T follicular helper cell (primary cell): ENCODE results near the gene SNRPA.
"Not testable (repeated sequence)": the region's sequence is repeated elsewhere in the genome, so short reads cannot be mapped to it uniquely, and the experiment has no call there.

Experiments used
- DNase-seq: peaks from one replicate; pipeline ENCODE4 v3.0.0-alpha.2; 2020; ENCODE audit warnings: low read depth

The SNRPA gene

DNA sequence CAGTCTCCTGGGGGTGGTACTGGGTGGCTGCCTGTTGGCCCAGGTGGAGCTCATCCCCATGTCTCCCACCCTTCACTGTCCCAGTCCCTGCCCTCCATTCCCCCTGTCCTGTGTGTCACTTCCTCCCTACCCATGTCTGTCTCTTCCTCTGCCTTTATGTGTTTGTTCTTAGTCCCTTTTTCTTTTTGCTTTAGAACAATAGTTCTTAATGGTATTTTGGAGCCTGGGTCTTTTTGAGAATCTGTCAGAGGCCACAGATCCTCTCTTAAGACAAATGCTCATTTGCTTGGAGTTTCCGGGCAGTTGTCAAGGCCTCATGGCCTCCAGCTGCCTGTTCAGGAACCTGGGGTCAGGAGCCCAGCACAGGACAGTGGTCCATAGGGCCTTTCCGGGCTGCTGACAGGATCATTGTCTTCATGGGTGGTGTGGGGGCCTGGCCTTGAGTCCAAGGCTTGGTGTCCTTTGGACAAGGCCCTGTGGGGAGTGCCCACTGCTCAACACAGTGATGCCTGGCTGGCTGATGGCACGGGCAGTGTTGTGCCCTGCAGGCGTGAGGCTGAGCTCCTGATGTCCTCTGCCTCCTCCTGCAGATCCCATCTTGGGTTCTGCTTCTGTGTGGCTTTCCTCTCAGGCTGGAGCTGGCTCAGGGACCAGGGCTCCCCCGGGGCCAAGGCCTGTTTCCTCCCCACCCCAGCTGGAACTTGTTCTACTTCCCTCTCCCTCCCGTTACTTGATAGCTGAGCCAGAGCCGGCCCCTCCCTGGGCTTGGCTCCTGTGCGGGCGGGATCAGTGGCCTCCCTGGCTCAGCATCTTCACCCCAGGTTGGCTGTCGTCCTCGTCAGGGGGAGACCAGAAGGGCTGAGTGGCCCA, 51.5 kb downstream of the SNRPA start:
- no peak for DNase-seq

DNA sequence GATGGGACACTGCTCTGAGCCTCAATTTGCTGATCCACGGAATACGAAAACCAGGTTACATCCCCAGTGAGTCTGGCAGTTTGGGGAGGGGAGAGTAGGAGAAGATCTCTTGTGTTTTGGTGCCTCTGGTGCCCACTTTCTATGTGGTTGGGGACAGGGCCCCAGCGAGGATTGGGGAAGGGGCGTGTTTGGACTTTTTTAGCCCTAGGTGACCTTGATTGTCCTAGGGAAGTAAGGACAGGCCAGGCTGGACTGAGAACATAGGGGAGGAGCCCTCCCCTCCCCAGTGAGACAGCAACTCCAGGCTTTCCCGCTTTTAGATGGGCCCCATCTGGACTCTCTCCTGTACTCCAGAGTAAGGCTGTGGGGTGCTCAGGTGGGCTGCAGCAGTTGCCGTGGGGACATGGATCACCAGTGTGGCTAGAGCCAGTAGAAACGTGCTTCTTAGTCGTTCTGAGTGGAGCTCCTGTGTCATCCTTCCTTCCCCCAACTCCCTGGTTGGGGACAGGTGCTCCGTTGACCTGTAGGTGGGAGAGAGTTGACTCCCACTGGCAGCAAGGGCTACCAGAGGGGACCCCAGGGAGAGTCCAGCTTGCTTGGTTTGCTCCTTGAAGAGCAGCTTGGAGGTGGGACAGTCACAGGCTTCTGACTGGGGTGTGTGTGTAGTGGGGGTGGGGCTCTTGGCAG, 52.3 kb downstream of the SNRPA start:
- DNase-seq: no peak

DNA sequence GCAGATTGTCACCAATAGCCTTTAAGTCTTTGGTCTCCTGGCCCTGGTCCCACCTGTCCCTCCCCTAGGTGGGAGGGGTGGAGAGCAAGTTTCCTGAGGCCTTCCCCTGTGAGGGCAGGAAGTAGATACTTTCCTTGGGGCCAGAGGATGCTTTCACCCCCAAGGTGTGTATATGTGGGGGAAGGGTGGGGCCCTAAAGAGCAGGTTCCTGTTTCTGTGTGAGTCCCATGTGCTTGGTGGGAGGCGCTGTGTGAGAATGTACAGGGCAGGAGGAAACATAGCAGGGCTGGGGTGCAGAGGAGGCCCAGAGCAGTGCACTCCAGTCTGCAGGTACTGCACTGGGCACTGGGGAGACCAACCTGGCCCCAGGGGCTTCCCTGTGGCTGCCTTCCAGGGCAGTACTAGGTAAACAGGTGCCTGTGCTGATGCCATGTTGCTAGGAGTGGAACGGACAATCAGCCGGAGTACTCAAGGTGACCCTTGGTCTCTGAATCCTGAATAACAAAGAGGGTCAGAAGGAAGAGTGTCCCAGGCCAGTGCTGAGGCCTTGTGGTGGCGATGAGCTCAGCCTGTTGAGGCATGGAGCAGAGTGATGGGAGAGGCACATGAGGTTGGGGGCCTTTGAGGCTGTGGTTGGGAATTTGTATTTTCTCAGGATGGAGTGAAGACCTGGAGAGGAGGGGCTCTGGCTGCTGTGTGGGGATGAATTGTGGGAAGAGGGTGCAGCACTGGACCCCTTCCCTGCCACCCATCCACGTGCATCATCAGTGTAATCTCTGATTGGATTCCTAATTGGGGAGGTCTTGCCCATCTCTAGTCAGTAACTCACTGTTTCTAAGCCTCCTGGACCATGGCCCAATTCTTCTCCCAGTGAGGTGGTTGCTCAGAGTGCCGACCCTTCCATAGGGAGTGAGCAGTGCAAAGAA, 53.1 kb downstream of the SNRPA start:
- peak; percentile 48 for DNase-seq

DNA sequence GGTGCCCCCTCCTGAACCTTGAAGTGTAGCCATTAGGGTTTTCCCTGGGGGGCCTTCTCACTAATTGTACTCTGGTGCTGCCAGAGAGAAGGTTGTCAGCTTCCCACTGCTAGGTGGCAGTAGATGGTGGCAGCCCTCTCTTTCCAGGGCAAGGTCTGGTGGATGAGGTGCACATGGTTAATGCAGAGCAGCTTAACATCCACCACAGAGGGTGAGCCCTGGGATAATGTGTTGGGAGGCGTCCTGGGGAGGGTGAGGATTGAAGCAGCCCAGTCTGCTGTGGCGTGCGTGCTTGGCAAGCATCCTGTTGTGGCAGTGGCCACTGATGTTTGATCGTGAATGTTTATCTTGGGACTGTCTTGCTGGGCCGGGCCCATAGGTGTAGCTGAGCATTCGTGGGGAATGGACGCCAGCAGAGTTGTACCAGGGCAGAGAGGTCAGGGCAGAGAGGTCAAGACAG, 53.8 kb downstream of the SNRPA start:
- DNase-seq: no peak

DNA sequence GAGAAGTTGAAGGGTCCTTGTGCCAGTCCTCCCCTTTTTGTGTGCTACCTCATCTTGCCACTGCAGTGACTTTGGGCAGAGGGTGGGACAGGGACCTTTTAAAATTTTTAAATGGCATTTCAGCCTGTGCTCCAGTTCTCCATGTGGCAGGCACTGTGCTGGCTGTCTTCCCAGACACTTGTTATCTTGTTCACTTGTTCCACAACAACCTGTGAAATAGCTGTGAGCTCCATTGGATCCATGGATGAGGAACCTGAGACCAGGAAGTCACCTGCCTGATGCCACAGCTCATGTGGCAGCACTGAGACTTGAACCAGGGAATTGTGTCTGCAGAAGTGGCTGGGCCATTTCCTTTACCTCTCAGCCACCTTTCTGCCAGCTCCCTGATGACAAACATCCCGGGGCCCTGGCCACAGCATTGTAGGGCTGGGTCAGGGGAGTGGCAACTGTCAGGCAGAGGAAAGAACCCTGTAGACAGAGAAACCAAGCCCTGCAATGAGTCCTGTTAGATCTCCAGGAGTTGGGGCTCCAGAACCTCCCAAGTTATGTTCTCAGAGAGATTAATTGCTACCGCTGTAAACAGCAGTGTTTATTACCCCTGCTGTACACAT, 54.4 kb downstream of the SNRPA start:
- no peak for DNase-seq

DNA sequence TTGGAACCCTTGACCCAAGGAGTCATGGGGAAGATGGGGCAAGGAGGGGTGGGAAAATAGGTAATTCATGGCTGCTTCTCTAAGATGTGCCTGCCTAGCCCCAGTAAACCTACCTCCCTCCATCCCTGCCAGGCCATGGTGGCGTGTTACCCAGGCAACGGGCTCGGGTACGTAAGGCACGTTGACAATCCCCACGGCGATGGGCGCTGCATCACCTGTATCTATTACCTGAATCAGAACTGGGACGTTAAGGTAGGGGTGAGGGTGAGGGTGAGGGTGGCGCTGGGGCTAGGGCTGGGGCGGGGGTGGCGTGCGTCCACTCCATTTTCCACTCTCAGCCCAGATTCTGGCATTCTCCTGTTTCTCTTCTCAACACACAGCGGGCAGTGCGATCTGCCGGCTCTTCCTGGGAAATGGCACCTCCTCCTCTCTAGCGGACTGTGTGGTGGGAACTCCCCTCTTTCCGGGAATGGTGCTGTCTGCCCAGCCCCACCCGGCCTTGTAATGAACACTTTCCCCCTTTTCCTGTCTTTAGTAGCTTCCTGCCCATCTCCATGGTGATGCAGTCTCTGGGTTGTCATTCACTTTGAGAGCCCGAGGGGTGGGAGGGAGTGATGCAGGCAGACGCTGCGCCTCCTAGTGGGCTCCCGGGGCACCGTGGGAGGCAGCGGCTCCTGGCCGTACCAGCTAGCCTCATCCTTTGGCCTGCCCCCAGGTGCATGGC, 55.6 kb downstream of the SNRPA start:
- peak; percentile 72 for DNase-seq

DNA sequence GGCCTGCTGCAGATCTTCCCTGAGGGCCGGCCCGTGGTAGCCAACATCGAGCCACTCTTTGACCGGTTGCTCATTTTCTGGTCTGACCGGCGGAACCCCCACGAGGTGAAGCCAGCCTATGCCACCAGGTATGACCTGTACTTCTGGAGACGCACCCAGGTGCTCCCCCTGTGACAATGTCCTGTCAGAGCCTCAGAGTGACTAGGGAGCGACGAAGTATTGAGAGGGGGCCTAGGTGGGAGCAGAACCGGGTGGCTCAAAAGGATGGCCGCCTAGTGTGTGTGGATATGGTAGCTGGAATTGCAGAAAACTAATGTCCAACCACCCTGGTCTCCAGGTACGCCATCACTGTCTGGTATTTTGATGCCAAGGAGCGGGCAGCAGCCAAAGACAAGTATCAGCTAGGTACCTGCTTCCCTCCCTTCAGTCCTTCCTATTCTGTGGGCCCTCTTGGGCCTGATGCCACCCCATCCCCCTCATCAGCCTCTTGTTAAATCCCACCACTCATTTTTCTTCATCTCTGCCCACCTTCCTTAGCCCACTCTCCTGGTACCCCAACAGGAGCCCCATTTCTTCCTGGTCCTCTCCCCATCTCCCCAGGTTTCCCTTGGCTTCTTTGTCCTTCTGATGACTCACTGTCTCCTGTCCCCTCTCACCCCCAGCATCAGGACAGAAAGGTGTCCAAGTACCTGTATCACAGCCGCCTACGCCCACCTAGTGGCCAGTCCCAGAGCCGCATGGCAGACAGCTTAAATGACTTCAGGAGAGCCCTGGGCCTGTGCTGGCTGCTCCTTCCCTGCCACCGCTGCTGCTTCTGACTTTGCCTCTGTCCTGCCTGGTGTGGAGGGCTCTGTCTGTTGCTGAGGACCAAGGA, 56.4 kb downstream of the SNRPA start:
- DNase-seq: no peak

DNA sequence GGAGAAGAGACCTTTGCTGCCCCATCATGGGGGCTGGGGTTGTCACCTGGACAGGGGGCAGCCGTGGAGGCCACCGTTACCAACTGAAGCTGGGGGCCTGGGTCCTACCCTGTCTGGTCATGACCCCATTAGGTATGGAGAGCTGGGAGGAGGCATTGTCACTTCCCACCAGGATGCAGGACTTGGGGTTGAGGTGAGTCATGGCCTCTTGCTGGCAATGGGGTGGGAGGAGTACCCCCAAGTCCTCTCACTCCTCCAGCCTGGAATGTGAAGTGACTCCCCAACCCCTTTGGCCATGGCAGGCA, 57.0 kb downstream of the SNRPA start:
- no peak for DNase-seq

DNA sequence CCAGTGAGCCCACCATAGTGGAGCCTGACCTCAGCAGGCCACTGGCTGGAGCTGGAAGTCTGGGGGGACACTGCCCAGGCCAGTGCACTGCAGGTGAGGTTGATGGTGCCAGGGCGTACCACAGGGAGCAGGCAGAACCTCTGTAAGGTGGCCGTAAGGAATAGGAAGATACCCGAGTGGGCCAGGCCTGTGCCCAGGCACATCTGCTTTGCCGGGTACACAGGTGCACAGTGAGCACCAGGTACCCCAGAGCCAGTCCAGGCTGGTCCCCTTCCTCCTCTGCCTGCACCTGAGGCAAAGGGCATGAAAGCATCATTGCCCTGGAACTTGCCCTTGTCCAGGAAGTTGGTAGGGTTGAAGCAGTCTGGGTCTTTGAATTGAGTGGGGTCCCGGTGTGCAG, 57.5 kb downstream of the SNRPA start:
- DNase-seq: no peak

DNA sequence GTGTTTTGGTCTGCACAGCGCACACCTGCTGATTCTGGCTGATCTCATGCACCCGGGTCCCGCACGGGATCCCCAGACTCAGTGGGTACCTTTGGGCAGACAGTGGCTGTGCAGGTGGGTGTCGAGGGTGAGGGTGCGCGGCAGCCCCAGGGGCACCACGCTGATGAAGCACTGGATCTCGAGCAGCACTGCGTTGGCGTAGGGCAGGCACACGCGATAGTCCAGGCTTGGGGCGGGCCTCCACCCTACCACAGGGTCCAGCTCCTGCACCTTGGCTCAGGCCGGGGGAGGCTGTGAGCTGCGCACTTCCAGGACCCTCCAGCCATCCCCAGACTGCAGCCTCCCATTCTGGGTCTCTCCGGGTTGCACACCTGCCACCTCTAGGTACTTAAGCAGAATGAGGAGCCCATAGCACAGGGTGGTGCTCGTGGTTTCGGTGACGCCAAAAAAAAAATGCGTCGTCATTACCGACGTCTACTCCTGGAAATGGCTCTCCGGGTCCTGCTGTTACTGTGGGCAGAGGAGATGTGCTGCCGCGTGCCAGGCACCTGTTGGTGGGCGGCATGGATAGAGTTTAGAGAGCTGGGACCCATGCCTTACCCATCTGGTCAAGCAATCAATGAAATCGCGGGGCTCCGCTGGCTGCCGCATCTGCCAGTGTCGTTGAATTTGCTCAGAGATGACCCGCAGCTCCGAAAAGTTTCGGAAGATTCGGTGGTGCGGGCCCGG, 58.5 kb downstream of the SNRPA start:
- no peak for DNase-seq

DNA sequence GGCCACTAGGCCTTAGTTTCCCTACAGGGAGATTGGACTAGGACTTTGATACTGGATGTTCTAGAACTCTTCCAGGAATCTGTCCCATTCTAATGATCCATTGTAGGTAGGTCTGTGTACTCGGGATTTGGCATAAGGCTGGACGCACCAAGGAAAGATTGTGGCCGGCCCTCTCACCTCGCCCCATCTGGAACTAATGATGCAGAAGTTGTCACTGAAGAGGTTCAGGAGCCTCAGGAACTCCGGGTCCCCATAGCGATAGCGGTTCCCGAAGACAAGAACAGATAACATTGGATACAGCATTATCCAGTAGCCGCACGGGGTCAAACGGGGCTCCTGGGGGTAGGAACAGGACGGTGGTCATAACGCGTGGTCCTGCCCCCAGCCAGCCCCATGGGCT, 59.2 kb downstream of the SNRPA start:
- DNase-seq: no peak

DNA sequence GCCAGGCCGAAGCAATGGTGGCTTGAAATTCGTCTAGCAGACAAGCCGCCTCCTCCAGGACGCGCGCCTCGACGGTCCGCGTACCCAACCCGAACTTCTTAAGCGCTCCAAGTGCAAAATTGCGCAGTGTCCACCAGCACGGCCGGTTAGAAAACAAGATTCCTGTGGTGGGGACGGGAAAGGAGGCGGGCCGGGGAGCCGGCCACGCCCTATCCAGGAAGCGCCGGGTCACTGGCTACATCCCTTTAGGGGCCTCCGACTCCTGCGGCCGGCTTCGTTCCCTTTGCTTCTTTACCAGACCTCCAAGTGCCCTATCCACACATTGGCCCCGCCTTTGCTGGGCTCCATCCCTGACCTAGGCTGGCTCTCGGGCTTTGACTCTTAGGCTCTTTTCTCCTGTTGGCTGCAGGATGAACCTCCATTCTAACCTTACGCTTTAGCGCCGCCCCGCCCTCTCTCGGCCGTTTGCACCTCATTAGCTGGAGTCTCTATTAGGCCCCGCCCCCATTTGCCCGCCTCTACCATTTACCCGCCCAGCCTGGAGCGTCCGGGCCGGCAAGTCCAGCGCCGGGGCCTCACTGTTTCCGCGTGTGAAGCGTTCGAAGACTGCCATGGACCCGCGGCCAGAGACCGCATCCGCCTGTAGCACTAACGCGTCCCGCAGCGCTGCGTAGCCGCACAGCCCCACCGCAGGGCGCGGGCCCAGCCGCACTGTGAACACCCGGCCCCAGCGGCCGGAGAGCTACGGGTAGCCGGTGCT, 59.8 kb downstream of the SNRPA start:
- DNase-seq: not testable (repeated sequence)

DNA sequence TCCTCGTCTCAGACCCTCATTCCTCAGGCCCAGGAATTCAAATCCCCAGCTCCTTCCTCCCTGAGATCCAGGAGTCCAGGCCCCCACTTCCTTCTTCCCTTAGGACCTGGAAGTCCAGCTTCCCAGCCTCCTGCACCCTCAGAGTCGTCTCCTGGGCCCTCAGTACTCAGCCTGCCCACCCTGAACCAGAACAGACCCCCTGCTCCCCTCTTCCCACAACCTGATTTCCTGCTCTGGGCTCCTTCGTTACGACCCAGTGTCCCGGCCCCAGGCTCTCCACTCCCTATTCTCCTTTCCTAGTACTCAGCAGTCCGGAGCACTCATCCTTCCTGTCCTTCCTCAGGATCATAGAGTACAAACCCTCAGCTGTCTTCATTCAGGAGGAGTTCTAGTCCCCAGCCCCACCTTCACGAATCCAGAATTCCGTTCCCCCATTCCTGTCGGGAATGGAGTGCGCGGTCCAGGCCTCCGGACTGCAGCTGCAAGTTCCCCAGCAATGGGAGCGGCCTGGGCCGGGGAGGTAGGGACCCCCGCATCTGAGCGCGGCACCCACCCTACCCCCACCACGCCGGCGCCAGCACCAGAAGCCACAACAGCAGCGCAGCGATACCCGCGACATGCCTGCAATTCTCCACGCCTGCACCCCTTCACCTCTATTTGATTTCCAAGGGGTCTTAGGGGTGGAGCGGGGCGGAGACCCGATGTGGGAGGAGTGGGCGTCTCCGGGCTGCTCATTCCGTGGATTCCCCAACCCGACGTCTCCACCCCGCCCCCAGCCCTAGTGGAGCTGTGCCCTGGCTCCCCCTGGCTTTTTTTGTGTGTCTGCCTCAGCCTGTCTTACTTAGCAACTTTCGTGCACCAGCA, 60.7 kb downstream of the SNRPA start:
- DNase-seq: no peak

DNA sequence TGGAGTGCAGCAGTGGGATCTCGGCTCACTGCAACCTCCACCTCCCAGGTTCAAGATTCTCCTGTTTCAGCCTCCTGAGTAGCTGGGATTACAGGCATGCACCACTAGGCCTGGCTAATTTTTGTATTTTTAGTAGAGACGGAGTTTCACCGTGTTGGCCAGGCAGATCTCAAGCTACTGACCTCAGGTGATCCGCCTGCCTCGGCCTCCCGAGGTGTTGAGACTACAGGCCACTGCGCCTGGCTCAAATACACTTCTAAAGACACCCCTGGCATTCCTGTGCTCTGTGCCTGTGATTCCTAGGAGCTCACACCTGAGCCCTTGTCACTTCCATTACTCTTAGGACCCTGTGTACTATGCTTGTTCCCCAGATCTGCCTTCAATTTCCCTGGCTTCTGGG, 61.6 kb downstream of the SNRPA start:
- not testable (repeated sequence) for DNase-seq

DNA sequence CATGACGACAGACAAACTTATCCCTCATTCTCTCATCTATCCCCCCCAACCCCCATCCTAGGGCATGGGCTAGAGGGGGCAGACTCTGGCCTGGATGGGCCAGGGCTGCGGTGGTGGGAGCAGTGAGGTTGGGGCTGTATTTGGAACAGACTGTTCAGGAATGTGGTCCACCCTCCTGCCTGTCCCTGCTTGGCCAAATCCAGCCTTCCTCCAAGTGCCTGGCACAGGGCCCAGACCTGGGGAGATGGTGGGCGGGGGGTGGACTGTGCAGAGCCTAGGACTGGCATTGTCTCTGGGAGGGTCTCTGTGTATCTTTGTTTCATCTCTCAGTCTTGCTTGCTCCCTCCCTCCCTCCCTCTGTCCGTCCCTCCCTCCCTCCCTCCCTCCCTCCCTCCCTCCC, 62.2 kb downstream of the SNRPA start:
- DNase-seq: no peak
